ENCODE measurements around the gene SMC1B.
"Not testable (repeated sequence)": the region's sequence is repeated elsewhere in the genome, so short reads cannot be mapped to it uniquely, and the experiment has no call there.

Gene SMC1B

DNA sequence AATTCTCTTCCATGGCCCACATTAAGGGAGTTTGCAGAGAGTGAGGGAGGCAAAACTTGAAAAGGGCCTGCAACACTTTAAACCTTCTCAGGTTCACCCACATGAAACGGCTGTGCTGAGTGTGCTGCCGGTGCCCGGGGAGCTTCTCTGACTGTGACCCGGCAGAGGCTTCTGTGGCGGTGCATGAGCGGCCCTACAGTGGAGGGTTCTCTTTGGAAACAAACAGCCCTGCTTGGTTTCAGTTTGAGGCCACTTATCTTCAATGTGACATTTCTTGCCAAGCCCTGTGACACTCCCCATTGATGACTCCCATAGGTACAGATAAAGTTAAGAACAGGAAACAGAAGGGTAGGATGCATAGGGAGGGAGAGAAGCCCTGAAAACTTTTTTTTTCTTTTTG is 71.9 kb downstream of the SMC1B start:
- no peak for DNase-seq (ENCODE audit: low spot score)

DNA sequence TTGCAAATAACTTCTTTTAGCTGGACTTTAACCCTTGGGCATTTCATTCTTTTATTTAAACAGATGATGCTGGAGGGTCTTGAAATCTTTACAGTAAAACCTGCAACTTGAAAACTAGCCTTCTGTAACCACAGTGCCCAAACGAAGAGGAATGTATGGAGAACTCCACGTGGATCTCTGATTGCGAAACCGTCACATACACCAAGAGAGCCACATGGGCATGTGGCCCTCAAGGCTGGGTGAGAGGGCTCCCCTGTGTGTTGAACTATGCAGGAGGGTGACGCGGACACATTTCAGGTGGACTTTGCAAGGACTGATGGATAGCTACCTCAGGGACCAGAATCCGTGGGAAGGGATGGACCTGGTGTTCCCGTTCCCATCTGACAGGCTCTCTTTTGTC is 73.1 kb downstream of the SMC1B start:
- no peak for DNase-seq (ENCODE audit: low spot score)

DNA sequence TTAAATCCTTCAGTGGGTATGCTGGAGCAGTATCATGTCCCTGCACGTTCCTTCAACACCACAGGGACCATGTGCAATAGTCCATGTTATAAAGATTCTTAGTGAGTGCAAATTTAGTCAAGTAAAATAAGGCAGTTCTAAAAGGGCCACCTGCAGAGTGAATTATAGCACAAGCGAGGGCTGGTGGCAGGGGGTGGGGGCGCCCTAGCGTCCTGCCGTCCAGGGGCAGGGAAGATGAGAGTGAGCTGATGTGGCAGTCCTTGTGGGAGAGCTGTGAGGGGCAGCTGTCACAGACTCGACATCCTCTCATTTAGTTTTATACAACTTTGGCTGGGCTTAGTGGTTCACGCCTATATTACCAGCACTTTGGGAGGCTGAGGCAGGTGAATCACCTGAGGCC is 74.6 kb downstream of the SMC1B start:
- DNase-seq (ENCODE audit: low spot score): no peak

DNA sequence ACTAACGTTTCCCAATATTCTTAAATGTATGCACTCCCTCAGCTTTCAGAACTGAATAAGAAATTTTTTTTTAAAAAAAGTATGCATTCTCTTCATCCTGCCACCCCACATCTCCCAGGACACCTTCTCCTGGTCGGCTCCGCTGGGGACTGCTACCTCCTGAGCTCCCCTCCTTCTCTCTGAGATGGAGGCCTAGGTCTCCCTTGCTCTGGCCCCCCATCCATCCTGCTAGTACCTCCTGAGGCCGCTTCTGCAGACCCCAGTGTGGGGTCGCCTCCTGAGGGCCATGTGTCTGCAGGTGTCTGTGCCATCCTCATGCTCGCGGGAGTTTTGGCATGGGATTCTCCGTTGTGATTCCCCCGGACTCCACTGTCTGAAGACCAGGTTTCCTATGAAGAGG is 75.9 kb downstream of the SMC1B start:
- DNase-seq (ENCODE audit: low spot score): no peak

DNA sequence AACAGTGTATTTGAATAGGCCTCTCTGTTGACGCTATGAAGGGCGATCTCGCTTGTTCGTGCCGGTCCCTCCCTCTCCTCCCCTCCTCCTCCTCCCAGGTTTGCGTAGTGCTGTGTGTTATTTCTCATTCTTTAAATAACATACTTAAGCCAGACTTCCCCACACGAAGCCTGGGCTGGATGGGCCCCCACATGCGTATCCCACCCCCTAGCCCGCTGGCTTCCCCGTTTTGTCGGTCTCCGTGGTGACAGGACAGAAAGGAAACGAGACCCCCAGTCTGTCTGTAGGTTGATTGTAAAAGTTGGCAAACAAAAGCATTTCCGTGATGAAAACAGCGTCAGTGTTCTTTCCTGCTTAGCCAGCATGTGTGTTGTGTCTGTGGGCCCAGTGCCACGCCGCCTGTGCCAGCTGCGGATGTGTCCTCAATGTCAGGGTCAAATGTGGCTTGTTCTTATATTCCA is 76.4 kb downstream of the SMC1B start:
- no peak for DNase-seq (ENCODE audit: low spot score)

DNA sequence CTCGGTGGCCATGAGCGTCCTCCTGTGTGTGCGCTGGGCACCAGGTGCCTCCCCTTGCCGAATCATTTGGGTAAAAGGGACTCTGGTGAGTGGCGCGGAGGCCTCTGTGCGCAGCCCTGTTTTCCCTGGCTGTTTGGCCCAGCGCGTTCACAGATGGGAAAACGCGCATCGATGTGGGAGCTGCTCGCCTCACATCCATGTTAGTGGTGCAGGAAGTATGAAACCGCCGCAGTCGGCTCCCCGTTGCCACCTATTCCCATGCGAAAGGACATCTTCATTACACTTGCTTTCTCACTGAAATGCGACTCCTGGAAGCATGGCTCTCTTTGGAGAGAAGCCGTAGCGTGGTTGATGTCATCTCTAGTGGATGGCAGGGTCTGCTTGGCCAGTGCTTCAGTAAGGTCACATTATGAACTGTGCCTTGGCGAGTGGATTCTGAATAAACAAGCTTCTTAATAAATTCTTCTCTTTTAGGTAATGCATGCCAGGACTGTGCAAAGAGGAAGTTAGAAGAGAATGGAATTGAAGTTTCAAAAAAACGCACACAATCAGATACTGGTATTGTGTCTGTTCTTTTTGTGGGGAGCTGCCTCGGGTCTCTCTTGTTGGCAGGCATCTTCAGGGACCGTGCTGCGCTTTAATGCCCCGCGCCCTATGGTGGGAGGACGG is 77.4 kb downstream of the SMC1B start:
- DNase-seq (ENCODE audit: low spot score): no peak

DNA sequence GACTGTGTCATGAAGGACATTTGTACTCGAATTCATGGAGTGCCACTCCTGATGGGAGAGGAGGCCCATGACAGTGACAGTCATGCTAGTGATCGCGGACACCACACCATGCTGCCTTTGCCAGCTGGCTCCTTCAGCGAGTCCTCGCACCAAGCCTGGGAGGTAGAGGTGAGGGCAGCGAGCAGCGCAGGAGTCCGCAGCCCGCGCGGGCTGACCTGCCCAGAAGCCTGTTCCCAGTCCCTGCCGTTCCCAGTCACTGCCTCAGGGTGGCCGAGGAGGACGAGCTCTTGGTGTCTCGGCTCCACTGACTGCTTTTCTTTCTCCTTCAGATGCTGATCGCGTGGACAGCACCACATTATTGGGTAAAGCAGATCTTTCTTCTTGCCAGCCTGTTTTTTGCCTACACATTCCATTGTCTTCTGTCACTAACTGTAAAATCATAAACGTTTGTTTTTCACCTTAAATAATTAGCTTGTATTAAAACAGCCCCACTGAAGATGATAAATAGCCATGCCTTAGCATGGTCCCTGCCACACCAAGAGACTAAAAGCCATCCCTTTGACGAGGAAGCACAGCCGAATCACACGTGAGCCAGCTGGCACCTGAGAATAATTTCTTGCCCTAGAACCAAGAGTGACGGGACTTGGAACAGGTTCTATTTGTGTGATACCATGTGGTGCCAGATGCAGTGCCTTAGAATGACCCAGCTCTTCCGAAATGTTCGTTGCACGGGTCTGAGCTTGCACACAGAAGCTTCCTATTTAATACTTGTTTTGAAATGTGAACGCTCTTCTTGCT is 78.2 kb downstream of the SMC1B start:
- no peak for DNase-seq (ENCODE audit: low spot score)

DNA sequence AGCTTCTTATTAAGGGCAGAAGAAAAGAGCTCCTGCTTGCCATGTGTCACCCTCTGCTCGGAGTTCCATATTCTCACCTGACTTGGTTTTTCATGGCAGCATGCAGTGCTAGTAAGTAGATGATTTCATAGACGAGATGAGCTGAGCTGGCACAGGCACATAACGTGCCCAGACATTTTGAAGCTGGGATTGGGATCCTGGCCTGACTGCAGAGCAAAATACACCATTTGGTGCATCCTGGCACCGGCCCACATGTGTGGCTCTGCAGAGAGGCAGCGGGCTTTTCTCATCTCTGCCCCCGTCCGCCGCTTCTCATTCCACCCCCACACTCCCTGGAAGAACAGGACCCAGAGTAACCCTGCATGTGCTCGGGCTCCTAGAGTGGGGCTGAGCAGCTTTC is 78.9 kb downstream of the SMC1B start:
- no peak for DNase-seq (ENCODE audit: low spot score)

DNA sequence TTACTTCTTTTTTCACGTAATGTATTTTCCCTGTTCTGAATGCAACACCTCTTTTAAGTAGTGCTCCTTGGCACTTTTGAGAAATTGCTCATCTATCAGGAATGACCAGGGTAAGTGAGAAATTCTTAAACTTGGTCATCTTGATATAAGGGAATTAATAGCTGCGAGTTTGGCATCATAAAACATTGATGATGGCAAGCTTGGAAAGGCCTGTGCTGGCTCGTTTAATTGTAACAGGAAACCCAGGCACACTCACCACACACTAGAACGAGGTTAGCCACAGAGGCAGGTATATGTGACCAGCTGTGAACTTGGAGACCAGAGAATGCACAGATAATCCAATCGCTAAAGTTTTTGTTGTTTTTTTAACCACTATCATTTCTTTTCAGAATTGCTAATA is 79.3 kb downstream of the SMC1B start:
- DNase-seq (ENCODE audit: low spot score): no peak

DNA sequence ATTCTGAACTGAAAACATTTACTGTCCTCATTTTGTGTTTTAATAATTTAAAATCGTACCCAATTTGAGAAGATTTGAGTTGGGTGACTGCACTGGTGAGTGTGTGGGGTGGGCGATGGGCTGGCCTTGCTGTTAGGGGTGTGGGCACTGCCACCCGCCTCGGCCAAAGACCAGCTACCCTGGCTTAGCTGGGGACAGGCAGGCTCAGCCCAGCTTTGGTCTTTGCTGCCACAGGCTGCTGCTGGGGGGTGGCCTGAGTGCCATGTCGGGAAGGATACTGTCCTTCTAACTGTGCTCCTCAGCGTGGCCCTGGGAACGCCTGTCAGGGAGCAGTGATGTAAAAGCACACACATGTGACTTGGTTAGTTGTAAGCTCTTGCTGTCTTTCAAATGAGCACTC is 81.4 kb downstream of the SMC1B start:
- no peak for DNase-seq (ENCODE audit: low spot score)

DNA sequence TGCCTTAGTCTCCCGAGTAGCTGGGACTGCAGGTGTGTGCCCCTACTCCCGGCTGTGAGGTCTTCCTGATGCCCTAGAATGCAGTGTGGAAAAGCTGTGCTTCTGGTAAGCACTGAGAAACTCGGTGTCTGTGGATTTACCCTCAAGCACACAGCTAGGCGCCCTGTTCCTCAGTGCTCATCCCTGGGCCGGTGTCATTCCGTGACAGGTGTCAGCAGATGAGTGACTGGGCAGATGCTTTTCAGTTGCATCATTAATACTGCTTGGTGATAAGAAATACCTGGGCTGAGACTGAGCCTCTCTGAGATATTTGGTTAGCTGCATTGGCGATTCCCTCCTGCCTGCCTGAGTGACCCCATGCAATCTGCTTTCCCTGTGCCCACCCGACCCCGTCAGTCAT is 81.9 kb downstream of the SMC1B start:
- DNase-seq (ENCODE audit: low spot score): no peak

DNA sequence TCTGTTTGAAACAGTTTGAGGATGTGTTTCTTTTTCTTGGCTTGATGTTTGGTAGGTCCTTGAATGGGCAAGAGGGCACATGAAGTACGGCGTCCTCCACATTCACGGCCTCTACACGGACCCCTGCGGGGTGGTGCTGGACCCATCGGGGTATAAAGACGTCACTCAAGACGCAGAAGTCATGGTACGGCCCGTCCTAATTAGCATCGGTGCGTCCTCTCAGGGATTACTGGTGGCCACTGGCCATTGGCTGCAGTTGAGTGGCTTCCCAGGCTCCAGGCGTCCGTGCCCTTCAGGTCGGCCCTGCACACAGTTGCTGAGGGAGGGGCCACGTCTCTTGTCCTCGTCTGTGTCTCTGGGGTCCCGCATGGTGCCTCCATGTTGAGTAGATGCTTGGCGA is 82.9 kb downstream of the SMC1B start:
- no peak for DNase-seq (ENCODE audit: low spot score)

DNA sequence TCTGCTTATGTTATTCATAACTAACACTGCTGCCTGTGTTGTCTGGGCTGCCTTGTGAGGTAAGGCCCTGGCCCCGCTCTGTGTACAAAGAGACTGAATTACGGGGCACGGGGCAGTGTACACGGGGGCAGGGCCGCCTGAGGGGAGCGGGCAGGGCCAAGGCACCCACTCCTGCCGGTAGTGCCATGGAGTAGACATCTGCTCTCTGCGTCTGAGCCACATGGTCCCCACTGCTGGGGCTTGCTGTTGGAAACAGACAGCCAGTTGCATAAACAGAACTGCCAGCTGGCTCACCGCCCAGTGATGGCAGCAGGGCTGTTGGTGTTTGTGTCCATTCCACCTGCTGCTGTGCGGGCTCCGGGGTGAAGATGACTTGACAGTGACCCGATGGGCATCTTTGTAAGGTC is 83.9 kb downstream of the SMC1B start:
- DNase-seq (ENCODE audit: low spot score): no peak

DNA sequence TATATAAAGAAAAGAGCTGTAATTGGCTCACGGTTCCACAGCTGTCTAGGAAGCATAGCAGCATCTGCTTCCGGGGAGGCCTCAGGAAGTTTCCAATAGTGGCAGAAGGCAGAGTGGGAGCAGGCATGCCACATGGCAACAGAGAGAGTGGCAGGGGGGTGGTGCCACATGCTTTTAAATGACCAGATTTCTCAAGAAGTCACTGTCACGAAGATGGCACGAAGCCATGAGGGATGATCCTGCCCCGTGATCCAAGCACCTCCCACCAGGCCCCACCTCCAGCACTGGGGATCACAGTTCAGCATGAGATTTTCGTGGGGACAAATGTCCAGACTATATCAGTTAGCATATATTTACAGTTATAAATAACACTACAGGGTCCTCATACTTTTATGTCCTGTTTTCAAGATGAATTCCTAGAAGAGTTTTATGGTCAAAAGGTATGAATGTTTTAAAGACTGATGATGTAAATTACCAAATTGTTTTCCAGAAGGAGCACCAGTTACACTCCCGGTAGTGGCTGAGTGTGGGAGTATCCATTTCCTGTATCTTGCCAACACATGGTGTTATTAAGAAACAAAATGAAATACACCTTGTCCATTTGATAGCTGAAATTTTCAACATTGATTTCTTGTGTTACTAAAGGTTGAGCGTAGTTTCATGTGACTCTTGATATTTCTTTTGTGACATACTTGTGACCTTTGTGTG is 84.4 kb downstream of the SMC1B start:
- no peak for DNase-seq (ENCODE audit: low spot score)

DNA sequence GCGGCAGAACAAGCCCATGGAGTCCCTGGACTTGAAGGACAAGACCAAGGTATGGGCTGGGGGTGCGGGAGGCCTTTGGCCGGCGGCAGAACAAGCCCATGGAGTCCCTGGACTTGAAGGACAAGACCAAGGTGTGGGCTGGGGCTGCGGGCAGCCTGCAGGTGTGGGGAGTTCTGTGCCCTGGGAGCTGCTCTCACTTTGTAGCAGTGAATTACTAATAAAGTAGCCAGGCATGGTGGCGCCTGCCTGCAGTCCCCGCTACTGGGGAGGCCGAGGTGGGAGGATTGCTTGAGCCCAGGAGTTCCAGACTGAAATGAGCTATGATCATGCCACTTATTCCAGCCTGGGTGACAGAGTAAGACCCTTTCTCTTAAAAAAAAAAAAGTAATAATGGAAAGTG is 85.1 kb downstream of the SMC1B start:
- DNase-seq (ENCODE audit: low spot score): not testable (repeated sequence)

DNA sequence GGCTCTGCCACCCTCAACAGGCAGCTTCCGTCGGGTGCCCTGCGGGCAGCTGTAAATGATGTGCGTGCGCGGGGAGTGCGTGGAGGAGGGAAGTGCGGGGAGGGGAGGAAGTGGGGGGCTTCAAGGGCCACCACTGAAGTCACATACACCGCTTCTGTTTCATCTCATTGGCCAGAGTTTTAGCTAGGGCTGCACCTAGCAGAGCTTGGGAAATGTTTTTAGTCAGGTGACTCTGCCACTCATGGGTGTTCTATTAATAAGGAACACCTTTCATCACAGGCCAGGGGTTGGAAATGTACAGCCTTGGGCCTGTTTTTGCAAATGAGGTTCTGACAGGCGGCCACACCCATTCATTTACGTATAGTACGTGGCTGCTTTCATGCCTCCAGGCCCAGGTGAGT is 89.1 kb downstream of the SMC1B start:
- DNase-seq (ENCODE audit: low spot score): no peak

DNA sequence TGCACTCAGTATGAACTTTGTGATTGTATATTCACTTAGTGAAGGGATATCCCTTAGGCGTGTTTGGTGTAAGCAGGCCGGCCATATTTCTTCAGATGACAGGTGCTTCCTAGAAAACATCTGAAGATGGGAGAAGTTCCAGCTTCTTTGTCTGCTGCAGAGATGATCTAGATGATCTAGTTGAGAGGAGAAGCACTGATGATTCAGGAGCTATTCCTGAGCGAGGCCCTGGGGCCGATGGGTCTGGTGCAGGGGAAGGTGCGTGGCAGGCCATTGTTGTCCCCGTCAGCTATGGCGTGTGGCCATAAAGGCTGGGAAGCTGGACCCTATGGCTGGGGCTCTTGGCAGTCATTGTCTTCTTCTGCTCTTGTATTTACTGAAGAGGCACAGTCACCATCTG is 89.7 kb downstream of the SMC1B start:
- DNase-seq (ENCODE audit: low spot score): no peak

DNA sequence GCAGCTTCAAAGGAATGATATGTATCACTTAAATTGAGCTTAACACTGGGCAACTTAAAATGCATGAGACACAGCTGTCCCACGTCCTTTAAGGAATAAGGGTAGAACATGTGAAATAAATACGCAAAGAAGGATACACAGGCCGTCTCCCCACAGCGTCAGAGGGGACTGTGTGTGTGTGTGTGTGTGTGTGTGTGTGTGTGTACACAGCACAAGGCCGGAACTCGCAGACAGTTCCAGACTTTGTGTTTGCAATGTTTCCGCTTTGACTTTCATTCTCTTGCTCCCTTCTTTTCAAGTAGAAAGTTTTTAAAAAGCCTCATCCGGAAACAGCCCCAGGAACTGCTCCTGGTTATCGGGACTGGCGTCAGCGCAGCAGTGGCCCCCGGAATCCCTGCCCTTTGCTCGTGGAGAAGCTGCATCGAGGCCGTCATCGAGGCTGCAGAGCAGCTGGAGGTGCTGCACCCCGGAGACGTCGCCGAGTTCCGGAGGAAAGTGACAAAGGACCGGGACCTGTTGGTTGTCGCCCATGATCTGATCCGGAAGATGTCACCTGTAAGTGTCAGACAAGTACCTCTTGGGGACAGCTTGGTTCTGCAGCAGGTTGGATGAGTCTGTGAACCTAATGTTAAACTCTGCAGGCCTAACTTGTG is 90.4 kb downstream of the SMC1B start:
- no peak for DNase-seq (ENCODE audit: low spot score)

DNA sequence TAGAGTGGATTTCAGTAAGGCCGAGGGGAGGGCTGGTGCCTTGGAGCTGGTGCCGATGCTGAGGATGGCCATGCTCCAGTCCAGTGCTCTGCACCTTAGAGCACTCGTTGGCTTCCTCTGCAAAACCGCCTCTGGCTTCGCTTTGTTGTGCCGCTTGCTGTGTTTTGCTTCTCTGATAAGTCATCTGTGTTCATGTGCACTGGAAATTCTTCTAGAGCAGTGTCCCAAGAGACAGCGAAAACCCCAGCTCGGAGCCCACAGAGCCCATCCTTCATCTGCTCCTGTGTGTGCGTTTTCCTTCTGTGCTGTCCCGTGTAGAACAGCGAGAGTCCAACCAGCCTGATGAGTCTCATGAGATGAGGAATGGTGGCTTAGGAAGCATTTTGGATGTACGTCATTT is 91.6 kb downstream of the SMC1B start:
- peak; percentile 15 for DNase-seq (ENCODE audit: low spot score)

DNA sequence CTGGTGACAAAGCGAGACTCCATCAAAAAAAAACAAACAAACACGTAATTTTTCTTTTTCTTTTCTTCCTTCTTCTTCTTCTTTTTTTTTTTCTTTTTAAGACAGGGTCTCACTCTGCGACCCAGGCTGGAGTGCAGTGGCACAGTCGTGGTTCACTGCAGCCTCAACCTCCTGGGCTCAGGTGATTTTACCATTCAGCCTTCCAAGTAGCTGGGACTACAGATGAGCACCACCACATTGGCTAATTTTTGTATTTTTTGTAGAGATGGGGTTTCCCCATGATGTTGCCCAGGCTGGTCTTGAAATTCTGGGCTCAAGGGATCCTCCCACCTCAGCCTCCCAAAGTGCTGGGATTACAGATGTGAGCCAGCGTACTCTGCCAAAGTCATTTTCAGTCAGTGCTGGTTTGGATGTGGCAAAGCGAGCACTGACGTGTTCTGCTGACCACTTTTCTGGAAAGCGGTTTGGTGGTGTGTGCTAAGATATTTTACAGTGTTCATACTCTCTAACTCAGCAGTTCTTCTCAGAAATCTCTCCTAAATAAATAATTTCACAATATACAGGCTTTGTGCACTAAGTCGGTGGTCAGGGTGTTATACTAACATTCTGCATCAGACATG is 92.9 kb downstream of the SMC1B start:
- DNase-seq (ENCODE audit: low spot score): no peak

DNA sequence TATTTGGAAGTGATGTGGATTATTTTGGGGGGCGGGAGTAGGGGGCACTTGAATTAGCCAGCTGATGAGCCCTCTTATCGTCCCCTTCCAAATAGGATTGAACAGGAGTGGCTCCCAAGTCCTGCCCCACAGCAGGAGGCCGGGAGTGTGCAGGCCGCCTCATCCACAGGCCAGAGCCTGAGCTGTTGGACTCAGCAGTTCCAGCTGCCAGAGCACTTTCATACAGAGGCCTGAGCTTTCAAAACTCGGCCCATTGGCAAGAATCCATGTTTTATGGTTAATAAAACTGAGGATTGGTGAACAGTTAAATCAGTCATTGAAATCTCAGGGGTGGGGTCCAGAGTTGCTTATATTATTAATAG is 94.1 kb downstream of the SMC1B start:
- DNase-seq (ENCODE audit: low spot score): no peak

Data from germinal center (tissue), 1 donor.